Activated CD4-positive, alpha-beta T cell treated with anti-CD3 and anti-CD28 coated beads, Interleukin-2, amount 50 U/mL, for 1 hour (primary cell): ENCODE measurements around the gene CARS1.
"Not testable (repeated sequence)": the region's sequence is repeated elsewhere in the genome, so short reads cannot be mapped to it uniquely, and the experiment has no call there.

Experiments used
- DNase-seq: peaks from one replicate; pipeline ENCODE4 v3.0.0-alpha.2; 2020

Gene CARS1

DNA sequence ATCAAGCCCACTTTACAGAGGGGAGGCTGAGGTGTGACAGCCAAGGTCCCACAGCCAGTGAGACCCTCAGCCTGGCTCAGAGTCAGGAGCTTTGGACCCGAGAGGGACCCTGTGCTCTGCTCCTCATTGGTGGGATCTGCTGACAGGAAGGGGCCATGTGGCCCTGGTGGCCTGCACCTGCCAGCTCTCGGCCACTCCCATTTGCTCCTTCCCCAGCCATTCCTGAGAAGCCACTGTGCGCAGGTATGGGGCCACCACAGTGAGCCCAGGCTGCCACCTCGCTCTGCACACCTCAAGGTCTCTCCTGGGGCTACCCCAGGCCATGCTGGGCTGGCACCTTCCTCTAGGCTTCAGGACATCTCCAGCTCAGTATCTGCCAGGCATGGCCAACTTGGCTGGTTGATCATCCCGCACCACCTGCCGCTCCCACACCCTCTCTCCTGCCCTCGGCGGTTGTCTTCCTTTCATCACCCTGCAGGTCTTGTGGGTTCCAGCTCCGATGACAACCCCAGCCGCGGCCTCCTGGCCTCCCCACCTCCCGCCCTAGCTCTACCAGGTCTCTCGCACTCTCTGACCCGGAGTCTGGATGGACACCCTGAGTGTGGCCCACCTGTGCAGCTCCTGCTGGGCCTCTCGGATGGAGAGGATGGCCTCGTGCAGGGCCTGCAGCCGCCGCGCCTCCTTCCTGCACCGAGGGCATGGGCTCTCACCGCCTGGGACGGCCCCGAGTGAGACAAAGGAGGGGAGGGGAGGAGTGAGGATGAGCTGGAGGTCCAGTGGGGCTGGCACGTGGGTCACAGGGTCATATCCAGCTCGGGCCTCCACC, 32.2 kb upstream of the CARS1 start:
- no peak for DNase-seq

DNA sequence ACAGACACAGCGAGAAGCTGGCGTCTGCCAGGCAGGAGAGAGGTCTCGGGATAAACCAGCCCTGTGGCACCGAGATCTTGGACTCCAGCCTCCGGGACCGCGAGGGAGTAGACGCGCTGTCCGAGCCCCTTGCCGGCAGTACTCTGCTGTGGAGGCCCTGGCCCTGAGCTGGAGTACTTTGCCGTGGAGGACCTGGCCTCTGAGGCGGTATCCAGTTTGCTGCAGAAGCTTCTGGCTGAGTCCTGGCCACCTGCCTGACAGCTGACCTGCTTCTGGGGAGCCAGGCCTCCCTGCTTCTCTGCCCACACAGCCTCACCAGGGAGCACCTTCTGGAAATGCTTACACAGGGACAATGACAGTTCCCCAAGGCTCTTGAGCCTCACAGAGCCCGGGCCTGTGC, 31.6 kb upstream of the CARS1 start:
- DNase-seq, result no peak

DNA sequence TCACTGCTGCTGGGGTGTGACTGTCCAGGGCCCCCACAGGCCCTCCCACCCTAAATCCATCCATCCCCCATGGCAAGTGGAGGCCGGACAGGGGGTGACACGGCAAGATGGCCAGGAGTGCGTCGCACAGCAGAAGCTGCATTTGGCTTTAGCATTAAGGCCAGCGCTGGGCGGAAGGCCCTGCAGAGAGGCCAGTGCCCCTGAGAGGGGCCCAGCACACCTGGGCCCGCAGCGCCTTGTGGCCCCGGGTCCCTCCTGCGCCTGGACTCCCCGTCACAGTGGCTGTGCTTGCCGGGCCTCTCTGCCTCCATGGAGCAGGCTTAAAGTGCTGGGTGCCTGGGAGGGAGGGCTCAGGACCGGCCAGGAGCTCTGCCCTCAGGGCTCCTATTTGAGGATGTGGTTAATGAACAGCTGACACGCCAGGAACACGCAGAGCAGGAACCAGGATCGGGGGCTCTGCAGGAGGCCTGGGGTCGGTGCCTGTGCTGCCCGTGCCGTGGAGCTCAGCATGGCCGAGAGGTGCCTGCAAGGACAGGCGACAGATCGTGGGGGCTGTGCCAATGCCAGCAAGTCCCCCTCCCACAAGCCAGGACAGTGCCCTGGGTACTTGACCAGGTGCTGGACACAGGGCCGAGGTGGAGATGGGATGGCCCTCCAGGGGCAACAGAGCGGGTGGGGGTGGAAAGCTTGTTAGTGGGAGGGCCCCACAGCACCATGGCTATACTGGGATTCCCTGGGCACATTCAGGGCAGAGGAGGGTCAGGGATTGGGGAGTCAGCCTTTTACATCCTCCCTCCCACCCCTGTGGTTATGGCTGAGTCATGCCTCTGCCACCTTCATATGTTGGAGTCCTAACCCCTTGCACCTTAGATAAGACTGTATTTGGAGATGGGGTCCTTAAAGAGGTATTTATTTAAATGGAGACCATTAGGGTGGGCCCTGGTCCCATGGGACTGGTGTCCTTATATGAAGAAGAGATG, 30.9 kb upstream of the CARS1 start:
- DNase-seq, result no peak

DNA sequence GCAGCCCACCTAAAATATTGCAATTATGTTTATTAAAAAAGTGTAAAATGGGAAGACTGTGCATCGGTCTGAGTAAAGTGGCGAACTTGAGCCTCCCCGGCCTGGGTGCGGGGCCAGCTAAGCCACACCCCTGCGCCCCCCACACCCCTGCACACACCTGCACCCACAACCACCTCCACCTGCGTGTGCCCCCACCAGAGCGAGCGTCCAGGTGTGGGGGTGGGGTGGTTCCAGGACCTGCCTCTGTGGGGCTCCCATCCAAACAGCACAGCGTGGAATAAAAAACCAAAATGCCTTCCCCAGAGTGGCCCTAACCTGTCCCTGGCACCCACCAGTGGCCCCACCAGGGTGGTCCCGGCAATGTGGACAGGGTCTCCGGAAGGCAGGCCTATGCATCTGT, 30.1 kb upstream of the CARS1 start:
- no peak for DNase-seq

DNA sequence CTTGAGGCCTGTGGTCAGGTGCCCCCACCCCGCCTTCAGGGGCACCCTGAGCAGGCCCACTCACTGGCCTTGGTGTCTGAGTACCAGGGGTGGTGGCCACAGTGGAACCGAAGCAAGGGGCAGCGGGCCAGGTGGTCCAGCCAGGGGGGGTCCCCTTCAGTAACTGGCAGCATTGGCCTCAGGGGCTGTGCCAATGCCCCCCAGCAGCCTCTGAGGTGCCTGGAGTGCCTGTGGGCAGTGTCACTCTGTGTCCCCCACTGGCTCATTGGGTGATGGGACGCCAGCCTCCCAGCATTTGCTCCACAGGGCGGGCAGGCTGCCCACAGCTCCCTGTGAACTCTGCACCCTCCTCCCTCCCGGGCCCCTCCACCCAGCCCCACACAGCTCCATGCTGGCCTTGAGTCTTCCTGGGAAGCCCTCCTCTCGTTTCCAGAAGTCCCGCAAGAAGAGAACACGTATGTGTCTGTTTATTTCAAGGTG, 29.5 kb upstream of the CARS1 start:
- no peak for DNase-seq

DNA sequence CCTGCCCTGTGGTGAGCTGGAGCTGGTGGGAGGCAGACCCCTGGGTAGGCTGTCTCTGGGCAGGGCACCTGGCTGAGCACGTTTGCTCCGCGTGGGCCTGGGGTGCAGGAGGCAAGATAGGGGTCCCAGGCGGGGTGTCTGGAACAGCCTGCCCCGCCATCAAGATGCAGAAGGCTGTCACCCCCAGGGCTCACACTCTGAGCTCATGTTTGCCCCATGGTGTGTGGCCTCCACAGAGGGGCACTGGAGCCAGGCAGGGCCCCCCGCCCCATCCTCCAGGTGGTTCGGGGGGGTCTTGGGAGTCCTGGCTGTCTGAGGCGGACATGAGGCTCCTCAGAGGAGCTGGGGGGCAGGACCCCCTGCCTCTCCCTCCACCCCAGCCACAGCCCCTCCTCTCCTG, 28.9 kb upstream of the CARS1 start:
- DNase-seq, result no peak

DNA sequence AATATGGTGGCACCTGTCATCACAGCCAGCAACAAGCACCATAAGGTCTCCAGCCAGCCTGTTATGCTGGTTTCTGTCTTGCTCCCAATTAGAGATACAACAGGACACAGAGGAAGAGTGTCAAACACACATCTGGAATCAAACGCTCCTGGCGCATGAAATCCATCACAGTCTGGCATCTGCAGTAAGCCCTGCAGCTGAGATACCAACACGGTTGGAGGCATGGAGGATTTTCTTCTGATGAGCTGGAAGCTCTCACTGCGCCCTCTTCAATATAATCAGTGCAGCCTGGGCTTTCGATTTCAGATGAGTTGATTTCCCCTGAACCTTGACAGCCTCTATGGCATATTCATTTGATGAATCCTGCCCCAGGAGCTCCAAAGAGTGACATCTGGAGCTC, 27.8 kb upstream of the CARS1 start:
- DNase-seq, result no peak

DNA sequence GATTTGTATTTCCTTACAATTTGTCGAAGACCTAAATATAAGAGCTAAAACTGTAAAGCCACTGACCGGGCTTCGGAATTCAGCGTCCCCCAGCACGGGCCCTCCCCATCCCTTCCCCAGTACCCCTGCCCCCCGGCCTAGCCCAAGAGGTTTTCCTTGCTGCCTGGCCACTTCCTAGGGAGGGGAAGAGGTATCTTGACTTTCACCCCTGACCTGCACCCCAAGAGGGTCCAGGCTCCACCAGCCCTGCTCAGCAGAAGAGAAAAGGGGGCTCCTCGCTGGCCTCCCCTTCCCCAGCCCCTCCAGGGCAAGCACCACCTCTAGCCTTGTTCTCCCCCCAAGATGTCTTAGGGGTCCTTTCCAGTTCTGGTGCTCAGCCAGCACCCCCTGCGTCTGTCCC, 26.1 kb upstream of the CARS1 start:
- DNase-seq, result no peak

DNA sequence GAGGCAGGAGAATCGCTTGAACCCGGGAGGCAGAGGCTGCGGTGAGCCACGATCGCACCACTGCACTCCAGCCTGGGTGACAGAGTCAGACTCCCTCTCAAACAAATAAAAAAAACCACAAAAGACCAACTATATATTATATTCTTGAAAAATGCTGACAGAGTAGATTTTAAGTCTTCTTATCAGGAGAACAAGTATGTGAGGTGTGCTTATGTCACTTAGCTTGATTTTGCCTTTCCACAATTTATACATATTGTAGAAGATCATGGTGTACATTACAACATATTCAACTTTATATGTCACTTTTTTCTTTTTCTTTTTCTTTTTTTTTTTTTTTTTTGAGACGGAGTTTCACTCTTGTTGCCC, 24.1 kb upstream of the CARS1 start:
- no peak for DNase-seq

DNA sequence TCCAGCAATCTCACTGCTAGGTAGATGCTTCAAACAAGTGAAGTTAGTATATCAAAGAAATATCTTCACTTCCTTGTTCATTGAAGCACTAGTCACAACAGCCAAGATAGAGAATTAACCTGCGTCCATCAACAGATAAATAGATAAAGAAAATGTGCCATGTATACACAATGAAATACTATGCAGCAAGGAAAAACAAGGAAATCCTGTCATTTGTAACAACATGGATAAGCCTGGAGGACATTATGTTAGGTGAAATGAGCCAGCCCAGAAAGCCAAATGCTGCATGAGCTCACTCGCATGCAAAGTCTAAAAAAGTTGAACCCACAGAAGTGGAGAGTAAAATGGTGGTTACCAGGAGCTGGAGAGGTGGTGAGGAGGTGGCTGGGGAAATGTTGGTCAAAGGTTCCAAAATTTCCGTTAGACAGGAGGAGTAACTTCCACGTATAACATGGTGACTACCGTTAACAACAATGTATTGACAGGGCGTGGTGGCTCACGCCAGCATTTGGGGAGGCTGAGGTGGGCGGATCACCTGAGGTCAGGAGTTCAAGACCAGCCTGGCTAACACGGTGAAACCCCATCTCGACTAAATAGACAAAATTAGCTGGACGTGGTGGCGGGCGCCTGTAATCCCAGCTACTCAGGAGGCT, 23.6 kb upstream of the CARS1 start:
- DNase-seq, result no peak

DNA sequence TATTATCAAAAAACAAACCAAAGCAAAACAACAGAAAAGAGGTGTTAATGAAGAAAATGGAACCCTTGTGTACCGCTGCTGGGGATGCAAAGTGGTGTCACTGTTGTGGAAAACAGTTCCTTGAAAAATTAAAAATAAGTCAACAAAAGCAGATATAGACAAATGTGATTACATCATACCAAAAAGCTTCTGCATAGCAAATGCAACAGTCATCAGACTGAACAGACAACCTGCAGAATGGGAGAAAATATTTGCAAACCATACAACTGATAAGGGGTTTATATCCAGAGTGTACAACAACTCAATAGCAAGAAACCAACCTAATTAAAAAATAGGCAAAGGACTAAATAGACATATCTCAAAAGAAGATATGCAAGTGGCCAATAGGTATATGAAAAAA, 22.9 kb upstream of the CARS1 start:
- DNase-seq, result no peak

DNA sequence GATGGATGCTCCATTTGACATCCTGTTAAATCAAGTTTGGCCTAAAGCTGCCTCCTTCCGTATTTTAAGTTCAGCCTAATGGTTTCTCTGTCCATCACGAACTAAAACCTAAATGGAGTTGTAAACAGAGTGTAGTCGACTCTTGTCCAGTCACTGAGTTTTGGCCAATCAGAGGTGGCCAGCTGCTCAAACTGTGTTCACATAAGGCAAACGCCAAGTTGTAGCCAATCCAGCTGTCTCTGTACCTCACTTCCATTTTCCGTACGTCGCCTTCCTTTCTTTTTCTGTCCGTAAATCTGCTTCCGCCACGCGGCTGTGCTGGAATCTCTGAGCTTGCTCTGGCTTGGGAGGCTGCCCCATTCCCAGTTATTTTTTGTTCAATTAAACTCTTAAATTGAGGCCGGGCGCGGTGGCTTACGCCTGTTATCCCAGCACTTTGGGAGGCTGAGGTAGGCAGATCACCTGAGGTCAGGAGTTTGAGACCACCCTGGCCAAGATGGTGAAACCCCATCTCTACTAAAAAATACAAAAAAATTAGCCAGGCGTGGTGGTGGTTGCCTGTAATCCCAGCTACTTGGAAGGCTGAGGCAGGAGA, 20.7 kb upstream of the CARS1 start:
- DNase-seq, result no peak

DNA sequence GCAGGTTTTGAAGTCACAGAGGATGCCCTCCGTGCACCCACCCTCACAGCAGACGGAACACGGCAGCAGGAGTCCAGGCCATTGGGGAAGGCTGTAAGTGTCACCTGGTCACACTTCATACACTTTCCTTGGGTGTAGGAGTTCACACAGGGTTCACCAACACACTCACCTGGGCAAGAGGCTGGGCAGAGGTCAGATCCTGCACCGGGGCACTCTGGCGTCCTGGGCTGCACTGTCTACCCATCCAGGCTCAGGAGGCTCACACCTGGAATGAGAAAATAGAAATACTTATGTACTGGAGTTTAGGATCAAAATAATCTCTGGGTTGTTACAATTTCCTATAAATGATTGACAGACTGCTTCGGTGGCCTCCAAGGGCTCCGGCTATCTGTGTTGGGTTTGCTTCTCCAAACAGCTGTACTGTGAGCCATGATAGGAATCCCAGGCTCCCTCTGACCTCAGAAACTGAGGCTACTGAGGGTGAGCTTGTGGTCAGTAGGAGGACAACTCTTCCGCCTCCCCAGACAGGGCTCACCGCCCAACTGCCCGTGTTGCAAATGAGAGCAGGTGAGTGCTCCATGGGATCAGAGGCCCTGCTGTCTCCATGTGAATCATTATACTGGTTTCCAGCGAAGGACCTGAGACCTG, 20.1 kb upstream of the CARS1 start:
- no peak for DNase-seq

DNA sequence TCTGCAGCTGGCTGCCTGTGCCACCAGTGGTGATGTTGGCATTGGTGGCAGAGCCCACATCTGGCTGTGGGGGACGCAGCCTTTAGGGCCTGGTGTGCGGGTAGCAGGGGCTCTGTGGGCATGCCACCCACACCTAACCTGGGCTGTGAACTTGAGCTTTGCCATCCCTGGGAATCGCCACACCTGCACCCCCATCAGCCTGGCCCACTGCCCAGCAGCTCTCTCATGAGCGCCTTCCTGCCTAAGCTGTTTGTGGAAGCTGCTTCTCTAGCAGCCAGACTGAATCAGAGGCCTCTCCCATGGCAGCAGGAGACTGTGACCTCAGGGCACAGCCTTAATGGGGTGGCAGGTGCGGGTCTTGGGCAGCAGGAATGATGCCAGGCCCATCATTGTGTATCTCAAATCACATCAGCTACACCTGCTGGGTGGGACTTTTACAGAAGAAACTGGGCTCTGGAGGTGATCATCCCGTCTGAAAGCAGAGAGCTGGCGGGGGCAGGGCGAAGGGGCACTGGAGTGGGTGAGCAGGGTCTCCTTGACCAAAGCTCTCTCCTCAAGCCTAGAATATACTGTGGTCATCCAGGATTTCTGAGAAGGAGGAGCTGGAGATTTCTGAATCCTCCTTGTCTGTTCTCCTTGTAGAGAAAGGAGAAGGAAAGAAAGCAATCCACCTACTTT, 17.8 kb upstream of the CARS1 start:
- DNase-seq, result no peak

DNA sequence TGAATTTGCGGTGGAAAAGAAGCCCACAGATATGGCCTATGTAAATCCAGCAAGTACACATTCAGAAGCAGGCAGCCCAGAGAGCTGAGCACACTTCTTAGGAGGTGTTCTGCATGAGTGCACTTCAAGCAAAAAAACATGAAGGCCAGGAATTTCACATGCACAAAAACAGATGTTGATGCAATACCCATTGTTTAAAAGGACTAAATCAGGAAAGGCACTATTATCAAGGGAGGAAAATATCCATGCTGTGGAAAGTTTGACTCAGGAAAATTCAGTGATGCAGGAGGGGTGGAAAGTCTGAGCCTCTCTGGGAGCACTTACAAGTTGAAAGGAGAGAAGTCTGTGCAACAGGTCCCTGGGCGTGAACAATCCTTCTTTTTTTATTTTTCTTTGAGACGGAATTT, 15.8 kb upstream of the CARS1 start:
- DNase-seq, result no peak

DNA sequence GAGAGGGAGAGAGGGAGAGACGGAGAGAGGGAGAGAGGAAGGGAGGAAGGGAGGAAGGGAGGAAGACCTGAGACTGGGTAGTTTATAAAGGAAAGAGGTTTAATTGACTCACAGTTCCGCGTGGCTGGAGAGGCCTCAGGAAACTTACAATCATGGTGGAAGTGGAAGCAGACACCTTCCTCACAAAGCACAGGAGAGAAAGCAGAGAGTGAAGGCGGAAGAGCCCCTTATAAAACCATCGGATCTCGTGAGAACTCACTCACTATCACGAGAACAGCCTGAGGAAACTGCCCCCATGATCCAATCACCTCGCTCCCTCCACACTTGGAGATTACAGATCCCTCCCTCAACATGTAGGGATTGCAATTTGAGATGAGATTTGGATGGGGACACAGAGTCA, 12.2 kb upstream of the CARS1 start:
- no peak for DNase-seq

DNA sequence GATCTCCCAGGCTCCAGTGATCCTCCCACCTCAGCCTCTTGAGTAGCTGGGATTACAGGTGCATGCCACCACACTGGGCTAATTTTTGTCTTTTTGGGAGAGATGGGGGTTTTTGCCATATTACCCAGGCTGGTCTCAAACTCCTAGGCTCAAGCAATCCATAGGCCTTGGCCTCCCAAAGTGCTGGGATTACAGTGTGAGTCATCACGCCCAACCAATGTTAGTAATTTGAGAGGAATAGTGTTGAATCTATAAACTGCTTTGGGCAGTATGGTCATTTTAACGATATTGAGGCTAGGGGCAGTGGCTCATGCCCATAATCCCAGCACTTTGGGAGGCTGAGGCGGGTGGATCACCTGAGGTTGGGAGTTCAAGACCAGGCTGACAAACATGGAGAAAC, 9.1 kb upstream of the CARS1 start:
- DNase-seq, result not testable (repeated sequence)

DNA sequence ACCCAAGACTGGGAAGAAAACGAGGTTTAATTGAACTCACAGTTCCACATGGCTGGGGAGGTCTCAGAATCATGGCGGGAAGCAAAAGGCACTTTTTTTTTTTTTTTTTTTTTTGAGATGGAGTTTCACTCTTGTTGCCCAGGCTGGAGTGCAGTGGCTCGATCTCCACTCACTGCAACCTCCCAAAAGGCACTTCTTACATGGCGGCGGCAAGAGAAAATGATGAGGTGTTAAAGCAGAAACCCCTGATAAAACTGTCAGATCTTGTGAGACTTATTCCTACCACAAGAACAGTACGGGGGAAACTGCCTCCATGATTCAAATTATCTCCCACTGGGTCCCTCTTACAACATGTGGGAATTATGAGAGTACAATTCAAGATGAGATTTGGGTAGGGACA, 7.5 kb upstream of the CARS1 start:
- DNase-seq, result not testable (repeated sequence)

DNA sequence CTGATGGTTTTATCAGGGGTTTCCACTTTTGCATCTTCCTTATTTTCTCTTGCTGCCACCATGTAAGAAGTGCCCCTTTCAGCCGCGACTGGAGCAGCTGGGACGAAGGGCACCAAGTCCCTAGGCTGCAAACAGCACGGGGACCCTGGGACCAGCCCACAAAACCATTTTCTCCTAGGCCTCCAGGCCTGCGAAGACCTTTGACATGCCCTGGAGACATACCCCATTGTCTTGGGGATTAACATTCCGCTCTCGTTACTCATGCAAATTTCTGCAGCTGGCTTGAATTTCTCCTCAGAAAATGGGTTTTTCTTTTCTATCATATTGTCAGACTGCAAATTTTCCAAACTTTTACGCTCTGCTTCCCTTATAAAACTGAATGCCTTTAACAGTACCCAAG, 6.7 kb upstream of the CARS1 start:
- DNase-seq, result not testable (repeated sequence)

DNA sequence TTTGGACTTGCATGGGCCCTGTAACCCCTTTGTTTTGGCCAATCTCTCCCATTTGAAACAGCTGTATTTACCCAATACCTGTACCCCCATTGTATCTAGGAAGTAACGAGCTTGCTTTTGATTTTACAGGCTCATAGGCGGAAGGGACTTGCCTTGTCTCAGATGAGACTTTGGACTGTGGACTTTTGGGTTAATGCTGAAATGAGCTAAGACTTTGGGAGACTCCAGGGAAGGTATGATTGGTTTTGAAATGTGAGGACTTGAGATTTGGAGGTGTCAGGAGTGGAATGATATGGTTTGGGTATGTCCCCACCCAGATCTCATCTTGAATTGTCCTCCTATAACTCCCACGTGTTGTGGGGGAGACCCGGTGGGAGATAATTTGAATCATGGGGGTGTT, 6.2 kb upstream of the CARS1 start:
- DNase-seq, result not testable (repeated sequence)

DNA sequence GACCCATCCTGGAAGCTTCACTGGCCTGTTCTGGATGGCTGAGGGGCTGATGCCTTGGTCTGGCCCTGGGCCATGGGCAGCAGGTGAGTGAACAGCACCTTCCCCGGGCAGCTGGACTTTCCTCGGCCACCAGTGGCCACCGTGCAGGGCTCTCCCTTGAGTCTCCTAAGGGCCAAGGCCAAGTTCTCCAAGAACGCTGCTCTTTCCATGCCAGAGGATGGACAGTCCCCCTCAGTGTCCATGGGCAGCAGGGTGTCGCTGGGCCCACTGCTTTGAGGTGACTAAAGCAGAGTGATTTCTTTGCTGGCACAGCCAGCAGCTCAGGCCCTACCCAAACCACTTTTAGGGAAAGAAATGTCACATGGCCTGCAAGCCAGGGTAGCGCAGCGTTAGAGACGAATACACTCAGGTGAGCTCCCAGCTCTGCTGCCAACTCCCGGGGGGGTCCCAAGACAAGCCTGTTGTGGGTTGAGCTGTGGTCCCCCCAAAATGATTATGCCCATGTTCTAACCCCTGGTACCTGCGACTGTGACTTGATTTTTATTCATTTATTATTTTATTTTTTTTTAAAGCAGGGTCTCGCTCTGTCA, 3.3 kb upstream of the CARS1 start:
- no peak for DNase-seq
